HepG2 (cell line): Measurements from ENCODE around the gene CEP63. TPM values are rescaled to one million over a fixed set of nuclear protein-coding genes. Genes with fewer than 3 reads are reported as not detected.

Experiments
- ATAC-seq: fragments of 200-7000 bp; cut with Tn5 transposase; 3 replicates; pipeline ENCODE4 v1.9.1; 2020; ENCODE audit warnings: mild to moderate bottlenecking, moderate library complexity
- BruUV-seq: library from RNA; stranded (reverse); fragments of 400-500 nt; replicated peaks from 2 replicates; lab custom pipeline; 2021; lab: Mats Ljungman, UMichigan
- CTCF ChIA-PET: fragments of 300-600 bp; formaldehyde crosslinking; extraction: SDS; loops from one replicate; lab custom pipeline; 2021; ENCODE audit warnings: low total read pairs, inconsistent platforms, low intra/inter-chr PET ratio; lab: Yijun Ruan, JAX
- POLR2A ChIA-PET: fragments of 350-600 bp; sonication (Branson Sonifier 250); formaldehyde crosslinking; loops from one replicate; lab custom pipeline; 2020; ENCODE audit warnings: antibody characterized with exemption, inconsistent platforms; lab: Yijun Ruan, JAX
- DNase-seq: peaks from one replicate; pipeline ENCODE4 v3.0.0-alpha.2; 2015; ENCODE audit warnings: low spot score
- FAIRE-seq: peaks from 3 replicates; lab custom pipeline; 2011; peaks lifted over from hg19 to GRCh38; lab: Jason Lieb, UNC
- H2AFZ ChIP-seq: one replicate; pipeline ENCODE4 v1.6.1; 2011; ENCODE audit warnings: low read length, inconsistent platforms
- H3K27ac ChIP-seq: fragments of 300-600 bp; 3 replicates; pipeline ENCODE4 v1.8.0; 2011; ENCODE audit warnings: mixed run types, mild to moderate bottlenecking, mixed read lengths, low read length, inconsistent platforms; ENCODE audit not compliant: insufficient read depth; ENCODE audit errors: extremely low read length
- H3K27me3 ChIP-seq, 2 experiments: fragments of 200-600 bp in 1 of 2; 2 replicates in 1 of 2; 3 replicates in 1 of 2; pipeline versions ENCODE4 v1.6.0 to v1.8.0; 2011; ENCODE audit warnings: low read length in 2 of 2, mild to moderate bottlenecking in 2 of 2, moderate library complexity in 2 of 2, inconsistent platforms in 1 of 2; ENCODE audit not compliant: insufficient read depth in 2 of 2, control insufficient read depth in 1 of 2
- H3K36me3 ChIP-seq, 2 experiments: fragments of 200-600 bp in 1 of 2; replicated peaks in 1 of 2; 2 replicates in 1 of 2; 3 replicates in 1 of 2; pipeline versions ENCODE4 v1.5.1 to v1.8.0; 2011; ENCODE audit warnings: low read length in 2 of 2, inconsistent platforms in 1 of 2; ENCODE audit not compliant: insufficient read depth in 2 of 2, control insufficient read depth in 1 of 2
- H3K4me1 ChIP-seq: 2 replicates; pipeline ENCODE4 v1.5.1; 2012; ENCODE audit warnings: low read length, inconsistent platforms; ENCODE audit not compliant: insufficient read depth
- H3K4me2 ChIP-seq: 2 replicates; pipeline ENCODE4 v1.6.0; 2011; ENCODE audit warnings: low read depth, low read length, inconsistent platforms
- H3K4me3 ChIP-seq, 3 experiments: fragments of 200-600 bp in 1 of 3; sonication (generic), shearing (Covaris generic) in 1 of 3; replicated peaks in 1 of 3; 2 replicates each; pipeline ENCODE4 v1.5.1; 2011 to 2016; ENCODE audit warnings: low read length in 3 of 3, inconsistent platforms in 2 of 3, low read depth in 2 of 3, mild to moderate bottlenecking in 2 of 3, control low read depth in 1 of 3, mixed read lengths in 1 of 3; ENCODE audit not compliant: insufficient read depth in 1 of 3
- H3K79me2 ChIP-seq: one replicate; pipeline ENCODE4 v1.6.1; 2011; ENCODE audit warnings: low read length, inconsistent platforms; ENCODE audit not compliant: insufficient read depth
- H3K9ac ChIP-seq: 2 replicates; pipeline ENCODE4 v1.6.0; 2011; ENCODE audit warnings: mild to moderate bottlenecking, low read depth, low read length, inconsistent platforms; ENCODE audit not compliant: insufficient read depth
- H3K9me3 ChIP-seq: 2 replicates; pipeline ENCODE4 v1.5.1; 2012; ENCODE audit warnings: mild to moderate bottlenecking, low read length
- H4K20me1 ChIP-seq: 2 replicates; pipeline ENCODE4 v1.6.0; 2011; ENCODE audit warnings: inconsistent platforms, mild to moderate bottlenecking, low read length, moderate library complexity; ENCODE audit not compliant: insufficient read depth
- FOXO4 ChIP-seq: sonication (generic); formaldehyde crosslinking; conservative IDR thresholded peaks from 2 replicates; pipeline ENCODE4 v1.8.1; 2023; ENCODE audit warnings: missing genetic modification reagents
- FUBP1 ChIP-seq: sonication (generic); formaldehyde crosslinking; IDR thresholded peaks from 2 replicates; pipeline ENCODE4 v1.5.1; 2020; ENCODE audit warnings: missing genetic modification reagents, mild to moderate bottlenecking, borderline replicate concordance
- SP2 ChIP-seq: sonication (generic); formaldehyde crosslinking; IDR thresholded peaks from 2 replicates; pipeline ENCODE4 v1.5.1; 2020; ENCODE audit warnings: mild to moderate bottlenecking, missing genetic modification reagents
- SRSF9 ChIP-seq: fragments of 200-400 bp; formaldehyde crosslinking; IDR thresholded peaks from 2 replicates; pipeline ENCODE4 v1.6.1; 2018; ENCODE audit warnings: borderline replicate concordance, mild to moderate bottlenecking, low read depth, low read length; ENCODE audit not compliant: insufficient read depth, poor library complexity, severe bottlenecking
- TAF1 ChIP-seq: sonication (generic); formaldehyde crosslinking; IDR thresholded peaks from 2 replicates; pipeline ENCODE4 v1.4.0; 2020; ENCODE audit warnings: missing genetic modification reagents
- ZBTB38 ChIP-seq: sonication (generic); formaldehyde crosslinking; IDR thresholded peaks from 2 replicates; pipeline ENCODE4 v1.5.1; 2020; ENCODE audit warnings: mild to moderate bottlenecking, missing genetic modification reagents
- ZMYM3 ChIP-seq: sonication (generic); formaldehyde crosslinking; IDR thresholded peaks from 2 replicates; pipeline ENCODE4 v1.5.1; 2020; ENCODE audit warnings: mild to moderate bottlenecking, missing genetic modification reagents
- ZNF543 ChIP-seq: sonication (generic); formaldehyde crosslinking; IDR thresholded peaks from 2 replicates; pipeline ENCODE4 v1.4.0; 2020; ENCODE audit warnings: mild to moderate bottlenecking, missing genetic modification reagents
- WGBS: methylation state at CpG from one replicate; pipeline ENCODE4 v1.1.6; 2017; ENCODE audit warnings: low lambda C conversion rate; 5-methylcytosine and 5-hydroxymethylcytosine counted together
- in situ Hi-C: cut with HindIII; loops from 2 replicates; pipeline ENCODE4 v1.10.0; 2017; ENCODE audit warnings: low pct_unique_long_range_greater_than_20kb; ENCODE audit not compliant: extremely low pct_ligation_motif_present
- intact Hi-C: fragments of 100-400 bp; cut with micrococcal nuclease; formaldehyde crosslinking; loops from one replicate; pipeline ENCODE4 v1.10.0; 2022; ENCODE audit not compliant: unreplicated experiment
- polyA plus RNA-seq, 8 experiments: library from polyadenylated mRNA; depleted of rRNA in 3 of 8; stranded (reverse) in 7 of 8; unstranded in 1 of 8; fragments of >200 nt; fragmentation: Illumina TruSeq in 4 of 8; extraction: Trizol in 4 of 8; gene quantifications; 2 replicates each; pipeline versions ENCODE4 v1.2.1 to v1.2.3, GENCODE V29; 2011 to 2016; ENCODE audit warnings: low read depth in 4 of 8, missing spikeins in 1 of 8, mixed read lengths in 1 of 8; ENCODE audit not compliant: insufficient read depth in 1 of 8
- total RNA-seq, 5 experiments: library from RNA; depleted of rRNA; stranded (reverse); fragments of >200 nt; fragmentation: Illumina TruSeq; extraction: Trizol; gene quantifications; 2 replicates each; pipeline ENCODE4 v1.2.3, GENCODE V29; 2016; ENCODE audit warnings: low read depth in 1 of 5

The CEP63 gene
- total and polyA plus RNA-seq, 2 of the 13 experiments (the other 11 are each of a cell fraction or from before 2014, with no cell fraction given): 7.2 to 18.4 TPM

GRCh38 chr3:134608771-134609435 is 123.0 kb downstream of the CEP63 start:
- no peaks in the 10 kb centered on the region for H3K4me1 ChIP-seq
- no peaks in the 10 kb centered on the region for H3K36me3 ChIP-seq
- no peak for FAIRE-seq
- H3K9ac ChIP-seq: no peak overlapping the region
- BruUV-seq: no TSS peak
- no peak overlapping the region for H3K4me3 ChIP-seq
- ChIA-PET POLR2A (no interaction called here), CTCF (no interaction called here)
- no peak for DNase-seq
- H3K27ac ChIP-seq: no peak overlapping the region
- no peak for ATAC-seq
- H3K4me2 ChIP-seq: no peak overlapping the region
- H3K9me3 ChIP-seq: no peaks in the 10 kb centered on the region
- WGBS: 24% methylated on average over 7 of the region's 10 CpGs
- no peaks in the 10 kb centered on the region for H3K79me2 ChIP-seq
- H4K20me1 ChIP-seq: no peaks in the 10 kb centered on the region
- H2AFZ ChIP-seq: no peak overlapping the region
- in situ Hi-C loops (loop anchor here (25.0 kb wide), 2 partner anchors 903 to 1278 kb away; no protein-coding TSS in a partner anchor), intact Hi-C loops (no loop called here)
- peaks cover 3 to 28% of the 10 kb centered on the region in 2 experiments; a peak in 3 of 5 replicates for H3K27me3 ChIP-seq
- TF ChIP-seq FOXO4 (no peak), ZBTB38 (CRISPR knock-in tag) (no peak), TAF1 (CRISPR knock-in tag) (no peak), SRSF9 (no peak)

- H3K4me1 ChIP-seq: no peaks in the 10 kb centered on the region
- 7% methylated on average over 6 of the region's 10 CpGs for whole genome bisulfite sequencing
- no peak overlapping the region for H3K4me3 ChIP-seq
- no peaks in the 10 kb centered on the region for H3K79me2 ChIP-seq
- in situ Hi-C loops: loop anchor here (25.0 kb wide), 2 partner anchors 902 to 1277 kb away; no protein-coding TSS in a partner anchor
- H3K9ac ChIP-seq: no peak overlapping the region
- FAIRE-seq (no peak), DNase-seq (no peak), ATAC-seq (no peak)
- CTCF ChIA-PET: no interaction called here
- no TSS peak for BruUV-seq
- H3K4me2 ChIP-seq: no peak overlapping the region
- POLR2A ChIA-PET: no interaction called here
- no peak overlapping the region for H2AFZ ChIP-seq
- H3K9me3 ChIP-seq: no peaks in the 10 kb centered on the region
- no peaks in the 10 kb centered on the region for H3K36me3 ChIP-seq
- intact Hi-C loops: no loop called here
- peaks cover 2 to 24% of the 10 kb centered on the region in 2 experiments; a peak in 3 of 5 replicates for H3K27me3 ChIP-seq
- H3K27ac ChIP-seq: no peak overlapping the region
- H4K20me1 ChIP-seq: no peaks in the 10 kb centered on the region
- no peak for TF ChIP-seq SP2
- no peak for TF ChIP-seq FUBP1 (CRISPR knock-in tag)
- no peak for TF ChIP-seq ZMYM3 (CRISPR knock-in tag)
- no peak for TF ChIP-seq ZNF543 (CRISPR knock-in tag)
These were observed 124.1 kb downstream of the CEP63 start for GRCh38 chr3:134609821-134610431.
